ENCODE results near the gene HOXA11.
A peak's percentile ranks its signal among the peaks of the same experiment; 100 is the strongest.

The HOXA11 gene

GRCh38 chr7:27182285-27182841 lies 2.7 kb downstream of the HOXA11 start:
- DNase-seq, result no peak

GRCh38 chr7:27181795-27182275 lies 3.2 kb downstream of the HOXA11 start:
- DNase-seq, result no peak

- DNase-seq, result no peak
These were observed 4.3 kb downstream of the HOXA11 start for GRCh38 chr7:27180431-27181420.

GRCh38 chr7:27179503-27180430 lies 5.3 kb downstream of the HOXA11 start:
- DNase-seq, result peak in 4 of 56 donors; percentile 9 to 53 (median 11)

- no peak for DNase-seq
These were observed 6.0 kb downstream of the HOXA11 start for GRCh38 chr7:27179030-27179429.

GRCh38 chr7:27178366-27178765 lies 6.7 kb downstream of the HOXA11 start:
- no peak for DNase-seq

GRCh38 chr7:27177795-27178320 lies 7.2 kb downstream of the HOXA11 start:
- DNase-seq, result no peak

GRCh38 chr7:27176962-27177794 lies 7.9 kb downstream of the HOXA11 start:
- DNase-seq, result no peak

GRCh38 chr7:27176524-27176845 lies 8.5 kb downstream of the HOXA11 start:
- no peak for DNase-seq

- DNase-seq, result no peak
These were observed 9.2 kb downstream of the HOXA11 start for GRCh38 chr7:27175626-27176523.

GRCh38 chr7:27174874-27175625 lies 10.0 kb downstream of the HOXA11 start:
- no peak for DNase-seq

GRCh38 chr7:27173956-27174873 lies 10.8 kb downstream of the HOXA11 start, which contains the start of gene HOXA10:
Gene HOXA10 (minus strand): TSS chr7:27174320. CDS start chr7:27174306, 14 bp downstream.
- DNase-seq, result no peak

GRCh38 chr7:27173511-27173955 lies 11.5 kb downstream of the HOXA11 start:
- no peak for DNase-seq

GRCh38 chr7:27172823-27173510 lies 12.1 kb downstream of the HOXA11 start:
- no peak for DNase-seq

GRCh38 chr7:27172315-27172774 lies 12.7 kb downstream of the HOXA11 start:
- DNase-seq, result no peak

GRCh38 chr7:27171637-27172314 lies 13.3 kb downstream of the HOXA11 start:
- no peak for DNase-seq

Data from nucleus accumbens (tissue), 56 donors.